CD4-positive, alpha-beta T cell (primary cell): Measurements from ENCODE around the gene ELL2. TPM values are rescaled to one million over a fixed set of nuclear protein-coding genes. Genes with fewer than 3 reads are reported as not detected.
"Not testable (repeated sequence)": the region's sequence is repeated elsewhere in the genome, so short reads cannot be mapped to it uniquely, and the experiment has no call there.

Experiments
- ATAC-seq: fragments of 200-7000 bp; cut with Tn5 transposase; one replicate; pipeline ENCODE4 v1.10.0; 2022; ENCODE audit warnings: mild to moderate bottlenecking; ENCODE audit not compliant: poor library complexity
- CTCF ChIA-PET: fragments of 350-600 bp; sonication (Branson Sonifier 250); formaldehyde crosslinking; loops from one replicate; lab custom pipeline; 2021; ENCODE audit warnings: antibody characterized with exemption, inconsistent platforms; lab: Charles Lee
- POLR2A ChIA-PET: fragments of 350-600 bp; sonication (Branson Sonifier 250); formaldehyde crosslinking; loops from one replicate; lab custom pipeline; 2021; ENCODE audit warnings: antibody characterized with exemption, inconsistent platforms; lab: Charles Lee
- DNase-seq, 14 experiments: peaks; one replicate each; pipeline ENCODE4 v3.0.0-alpha.2; 2013 to 2020; ENCODE audit warnings: mixed read lengths in 2 of 14
- H3K27ac ChIP-seq, 2 donors: one replicate each; pipeline versions ENCODE4 v1.5.1 to v1.7.0; 2013; ENCODE audit warnings: low read length in 2 of 2, low read depth in 1 of 2, mild to moderate bottlenecking in 1 of 2
- H3K27me3 ChIP-seq, 2 experiments: 1 replicate in 1 of 2; 2 replicates in 1 of 2; pipeline versions ENCODE4 v1.6.1 to v1.7.0; 2013; ENCODE audit warnings: low read length in 2 of 2, control low read depth in 1 of 2, mild to moderate bottlenecking in 1 of 2, moderate library complexity in 1 of 2; ENCODE audit not compliant: insufficient read depth in 2 of 2, control insufficient read depth in 1 of 2
- H3K36me3 ChIP-seq: one replicate; pipeline ENCODE4 v1.6.1; 2013; ENCODE audit warnings: low read length, control low read depth; ENCODE audit not compliant: insufficient read depth
- H3K4me1 ChIP-seq: one replicate; pipeline ENCODE4 v1.6.1; 2013; ENCODE audit warnings: low read length, control low read depth; ENCODE audit not compliant: insufficient read depth
- H3K4me3 ChIP-seq: one replicate; pipeline ENCODE4 v1.5.1; 2013; ENCODE audit warnings: mild to moderate bottlenecking, low read length, moderate library complexity
- H3K9me3 ChIP-seq, 2 experiments: 1 replicate in 1 of 2; 2 replicates in 1 of 2; pipeline versions ENCODE4 v1.6.1 to v1.7.0; 2013; ENCODE audit warnings: low read length in 2 of 2, mild to moderate bottlenecking in 2 of 2, control low read depth in 1 of 2, moderate library complexity in 1 of 2; ENCODE audit not compliant: control insufficient read depth in 1 of 2, insufficient read depth in 1 of 2
- H3K27ac Mint-ChIP-seq: one replicate; pipeline ENCODE4 v1.8.0; 2020; ENCODE audit warnings: mixed read lengths
- H3K27me3 Mint-ChIP-seq: one replicate; pipeline ENCODE4 v1.8.0; 2021; ENCODE audit warnings: mixed read lengths
- H3K36me3 Mint-ChIP-seq: one replicate; pipeline ENCODE4 v1.8.0; 2021; ENCODE audit warnings: low read depth, mixed read lengths
- H3K4me1 Mint-ChIP-seq: one replicate; pipeline ENCODE4 v1.8.0; 2021; ENCODE audit warnings: low read depth, mixed read lengths
- H3K4me3 Mint-ChIP-seq: one replicate; pipeline ENCODE4 v1.8.0; 2020; ENCODE audit warnings: mild to moderate bottlenecking, mixed read lengths
- H3K9me3 Mint-ChIP-seq: one replicate; pipeline ENCODE4 v1.8.0; 2020; ENCODE audit warnings: mixed read lengths
- CTCF ChIP-seq: fragments of 200-600 bp; IDR thresholded peaks from one replicate; pipeline ENCODE4 v1.8.0; 2022; ENCODE audit warnings: antibody characterized with exemption, mild to moderate bottlenecking
- intact Hi-C, 2 experiments: fragments of 100-400 bp; cut with DNase I in 1 of 2; cut with micrococcal nuclease in 1 of 2; formaldehyde crosslinking; loops; one replicate each; pipeline versions ENCODE4 v1.15.1 to v1.9.0; 2023 to 2025; cut with DNase I, micrococcal nuclease
- total RNA-seq, 174 experiments: library from RNA in 2 of 174; stranded (reverse) in 2 of 174; gene quantifications; one replicate each; pipeline ENCODE4 v1.2.3 and lab custom pipeline; 2021 to 2026

Gene ELL2
- total RNA-seq, 2 experiments from 2014 or later, result 93.5 to 98.1 TPM

- no peak overlapping the region for H3K4me3 ChIP-seq
- DNase-seq (no peak), ATAC-seq (no peak)
- POLR2A ChIA-PET, result no interaction called here
- Mint-ChIP-seq H3K4me3 (no peak overlapping the region), H3K27me3 (peaks cover 3% of the 10 kb centered on the region), H3K4me1 (peaks cover 41% of the 10 kb centered on the region), H3K36me3 (no peaks in the 10 kb centered on the region), H3K27ac (no peak overlapping the region), H3K9me3 (no peaks in the 10 kb centered on the region)
- H3K27me3 ChIP-seq, result no peaks in the 10 kb centered on the region
- no peak overlapping the region for H3K27ac ChIP-seq
- peaks cover 26% of the 10 kb centered on the region for H3K4me1 ChIP-seq
- no peak for TF ChIP-seq CTCF
- intact Hi-C loops, result loop anchor here in 1 of 2 experiments (5.0 kb wide), 1 partner anchor 85 kb away; no protein-coding TSS in a partner anchor
- H3K9me3 ChIP-seq, result no peaks in the 10 kb centered on the region
- CTCF ChIA-PET, result interaction anchor here (1.6 kb wide), 1 partner anchor 91 kb away, joined by 5 read pairs; no protein-coding TSS in a partner anchor
- H3K36me3 ChIP-seq, result no peaks in the 10 kb centered on the region
These were observed 89.0 kb downstream of the ELL2 start for GRCh38 chr5:95872346-95873268.

DNA sequence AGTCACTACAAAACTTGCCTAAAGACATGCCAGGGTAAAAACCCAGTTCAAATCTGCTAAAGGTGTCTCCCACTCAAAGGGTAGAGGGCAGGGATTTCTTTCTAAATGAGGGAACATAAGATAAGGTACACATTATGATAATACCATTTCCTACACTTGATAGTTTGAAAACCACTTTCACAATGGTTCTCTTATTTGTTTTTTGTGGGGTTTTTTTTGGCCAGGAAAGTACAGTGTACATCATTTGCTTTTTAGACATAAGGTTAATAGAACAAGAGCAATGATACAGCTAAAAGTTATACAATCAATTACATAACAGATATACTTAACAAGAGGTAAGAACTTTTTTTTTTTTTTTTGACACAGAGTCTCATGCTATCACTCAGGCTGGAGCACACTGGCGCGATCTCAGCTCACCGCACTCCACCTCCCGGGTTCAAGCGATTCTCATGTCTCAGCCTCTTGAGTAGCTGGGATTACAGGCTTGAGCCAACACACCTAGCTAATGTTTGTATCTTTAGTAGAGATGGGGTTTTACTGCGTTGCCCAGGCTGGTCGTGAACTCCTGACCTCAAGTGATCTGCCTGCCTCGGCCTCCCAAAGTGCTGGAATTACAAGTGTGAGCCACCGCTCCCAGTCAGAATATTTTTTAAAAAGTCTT is 90.4 kb downstream of the ELL2 start:
- no peaks in the 10 kb centered on the region for H3K27me3 Mint-ChIP-seq
- Histone ChIP-seq H3K9me3 (no peaks in the 10 kb centered on the region), H3K4me1 (peaks cover 26% of the 10 kb centered on the region), H3K27ac (no peak overlapping the region), H3K27me3 (no peaks in the 10 kb centered on the region), H3K4me3 (no peak overlapping the region), H3K36me3 (no peaks in the 10 kb centered on the region)
- ChIA-PET CTCF (interaction anchor here (1.3 to 3.2 kb wide), 3 partner anchors 12 to 224 kb away, joined by 3 to 15 read pairs (median 5); partner anchors contain the start of gene RFESD), POLR2A (no interaction called here)
- ATAC-seq, result no peak
- no peak for TF ChIP-seq CTCF
- no peak for DNase-seq
- no peak overlapping the region for H3K4me3 Mint-ChIP-seq
- peaks cover 41% of the 10 kb centered on the region for H3K4me1 Mint-ChIP-seq
- no peaks in the 10 kb centered on the region for H3K9me3 Mint-ChIP-seq
- intact Hi-C loops, result loop anchor here in 1 of 2 experiments (5.0 kb wide), 1 partner anchor 86 kb away; no protein-coding TSS in a partner anchor
- H3K36me3 Mint-ChIP-seq, result no peaks in the 10 kb centered on the region
- H3K27ac Mint-ChIP-seq, result no peak overlapping the region

GRCh38 chr5:95870105-95870672 is 91.5 kb downstream of the ELL2 start:
- Mint-ChIP-seq H3K9me3 (no peaks in the 10 kb centered on the region), H3K4me1 (peaks cover 41% of the 10 kb centered on the region), H3K36me3 (no peaks in the 10 kb centered on the region), H3K27ac (no peak overlapping the region), H3K4me3 (peak overlapping the region; percentile 1), H3K27me3 (no peaks in the 10 kb centered on the region)
- ATAC-seq (peak; percentile 15), DNase-seq (peak in 3 of 14 experiments; percentile 31 to 42 (median 37))
- CTCF ChIA-PET, result interaction anchor here (0.9 to 3.2 kb wide), 8 partner anchors 9 to 475 kb away, joined by 3 to 15 read pairs (median 4); partner anchors contain the start of genes ELL2 and RFESD
- POLR2A ChIA-PET, result interaction anchor here (0.6 to 2.3 kb wide), 8 partner anchors 9 to 793 kb away, joined by 3 to 18 read pairs (median 4); partner anchors contain the start of gene ELL2
- H3K4me1 ChIP-seq, result peaks cover 26% of the 10 kb centered on the region
- H3K9me3 ChIP-seq, result no peaks in the 10 kb centered on the region
- no peaks in the 10 kb centered on the region for H3K36me3 ChIP-seq
- intact Hi-C loops, result loop anchor here in 1 of 2 experiments (5.0 kb wide), 1 partner anchor 87 kb away; no protein-coding TSS in a partner anchor
- H3K27me3 ChIP-seq, result no peaks in the 10 kb centered on the region
- TF ChIP-seq CTCF, result no peak
- H3K27ac ChIP-seq, result no peak overlapping the region
- no peak overlapping the region for H3K4me3 ChIP-seq

DNA sequence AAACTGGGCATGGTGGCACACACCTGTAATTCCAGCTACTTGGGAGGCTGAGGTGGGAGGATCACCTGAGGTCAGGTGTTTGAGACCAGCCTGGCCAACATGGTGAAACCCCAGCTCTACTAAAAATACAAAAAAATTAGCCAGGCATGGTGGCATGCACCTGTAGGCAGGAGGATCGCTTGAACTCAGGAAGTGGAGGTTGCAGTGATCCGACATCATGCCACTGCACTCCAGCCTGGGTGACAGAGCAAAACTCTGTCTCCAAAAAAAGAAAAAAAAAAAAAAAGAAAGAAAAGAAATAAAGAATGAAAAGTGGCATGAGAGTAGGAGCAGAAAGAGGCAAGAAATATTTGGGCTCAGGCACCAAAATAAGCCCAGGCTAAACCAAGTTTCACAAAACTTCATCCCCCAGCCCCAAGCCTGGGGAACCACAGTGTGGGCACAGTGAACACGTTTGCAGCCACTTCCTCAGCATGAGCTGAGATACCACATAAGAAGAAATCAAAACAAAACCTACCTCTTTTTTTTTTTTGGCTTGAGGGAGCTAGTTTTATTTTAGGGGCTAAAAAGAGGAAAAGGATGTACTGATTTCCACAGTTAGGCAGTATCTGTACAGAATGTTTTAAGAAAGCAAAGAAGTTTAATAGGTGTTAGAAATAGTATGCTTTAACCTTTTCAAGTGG is 92.3 kb downstream of the ELL2 start:
- H3K27ac Mint-ChIP-seq, result peak overlapping the region; percentile 77
- DNase-seq (peak; percentile 24 to 83 (median 46)), ATAC-seq (peak; percentile 92)
- H3K9me3 ChIP-seq, H3K27me3 Mint-ChIP-seq, H3K36me3 ChIP-seq, H3K9me3 Mint-ChIP-seq, H3K4me3 ChIP-seq, H3K27me3 ChIP-seq, H3K36me3 Mint-ChIP-seq, H3K27ac ChIP-seq: not testable (repeated sequence)
- H3K4me1 ChIP-seq, result peaks cover 26% of the 10 kb centered on the region
- CTCF ChIA-PET, result interaction anchor here (0.7 to 3.2 kb wide), 8 partner anchors 8 to 476 kb away, joined by 3 to 15 read pairs (median 4); partner anchors contain the start of gene ELL2
- H3K4me3 Mint-ChIP-seq, result peak overlapping the region; percentile 71
- POLR2A ChIA-PET, result interaction anchor here (0.6 to 2.3 kb wide), 9 partner anchors 8 to 794 kb away, joined by 3 to 18 read pairs (median 4); partner anchors contain the start of gene ELL2
- intact Hi-C loops, result loop anchor here (1.0 to 10.0 kb wide), 2 partner anchors 93 to 665 kb away; no protein-coding TSS in a partner anchor
- H3K4me1 Mint-ChIP-seq, result peaks cover 41% of the 10 kb centered on the region
